Neural cell (in vitro differentiated cells): Measurements from ENCODE around the gene KDM4C. TPM values are rescaled to one million over a fixed set of nuclear protein-coding genes. Genes with fewer than 3 reads are reported as not detected.

Experiments
- H2AFZ ChIP-seq: fragments of 200-600, 300-800 bp; sonication (generic), shearing (Covaris generic); 2 replicates; pipeline ENCODE4 v1.6.0; 2014; ENCODE audit warnings: low read depth, mild to moderate bottlenecking, antibody characterized with exemption, low read length, moderate library complexity
- H3F3A ChIP-seq: fragments of 200-600 bp; shearing (Covaris generic); 2 replicates; pipeline ENCODE4 v1.6.1; 2016; ENCODE audit warnings: mild to moderate bottlenecking, moderate library complexity, mixed read lengths, antibody characterized with exemption, low read length; ENCODE audit not compliant: insufficient read depth, poor library complexity, severe bottlenecking
- H3K27ac ChIP-seq: fragments of 200-600, 300-800 bp; sonication (generic), shearing (Covaris generic); 2 replicates; pipeline ENCODE4 v1.5.1; 2014; ENCODE audit warnings: mild to moderate bottlenecking, low read length, moderate library complexity
- H3K27me3 ChIP-seq: fragments of 300-800, 200-600 bp; sonication (generic), shearing (Covaris generic); 2 replicates; pipeline ENCODE4 v1.6.0; 2014; ENCODE audit warnings: mild to moderate bottlenecking, low read depth, low read length, moderate library complexity; ENCODE audit not compliant: insufficient read depth
- H3K36me3 ChIP-seq: fragments of 300-800, 200-600 bp; sonication (generic), shearing (Covaris generic); 2 replicates; pipeline ENCODE4 v1.5.1; 2014; ENCODE audit warnings: mild to moderate bottlenecking, antibody characterized with exemption, low read length, moderate library complexity; ENCODE audit not compliant: insufficient read depth
- H3K4me2 ChIP-seq: fragments of 300-800, 200-600 bp; sonication (generic), shearing (Covaris generic); 2 replicates; pipeline ENCODE4 v1.6.0; 2014; ENCODE audit warnings: mild to moderate bottlenecking, low read length
- H3K4me3 ChIP-seq: fragments of 300-800, 200-600 bp; sonication (generic), shearing (Covaris generic); 2 replicates; pipeline ENCODE4 v1.5.1; 2014; ENCODE audit warnings: mild to moderate bottlenecking, low read length, moderate library complexity
- H3K79me2 ChIP-seq: fragments of 200-600 bp; shearing (Covaris generic); replicated peaks from 2 replicates; pipeline ENCODE4 v1.6.0; 2014; ENCODE audit warnings: mild to moderate bottlenecking, low read length, moderate library complexity; ENCODE audit not compliant: insufficient read depth
- H3K9ac ChIP-seq: fragments of 300-800, 200-600 bp; sonication (generic), shearing (Covaris generic); 2 replicates; pipeline ENCODE4 v1.6.1; 2016; ENCODE audit warnings: mild to moderate bottlenecking, low read length, mixed read lengths
- H3K9me2 ChIP-seq: fragments of 200-600 bp; shearing (Covaris generic); 2 replicates; pipeline ENCODE4 v1.6.1; 2016; ENCODE audit warnings: mild to moderate bottlenecking, low read length, mixed read lengths; ENCODE audit not compliant: insufficient read depth
- H3K9me3 ChIP-seq: fragments of 200-600, 300-800 bp; sonication (generic), shearing (Covaris generic); 2 replicates; pipeline ENCODE4 v1.6.1; 2016; ENCODE audit warnings: mild to moderate bottlenecking, mixed run types, low read length, moderate library complexity, mixed read lengths
- H4K20me1 ChIP-seq: fragments of 200-600 bp; shearing (Covaris generic); 2 replicates; pipeline ENCODE4 v1.6.1; 2016; ENCODE audit warnings: mild to moderate bottlenecking, mixed run types; ENCODE audit not compliant: insufficient read depth
- CTCF ChIP-seq: fragments of 450-650 bp; IDR thresholded peaks from 2 replicates; pipeline ENCODE4 v1.5.1; 2014; ENCODE audit warnings: antibody characterized with exemption, mild to moderate bottlenecking, moderate library complexity; ENCODE audit not compliant: poor library complexity, severe bottlenecking
- EP300 ChIP-seq: fragments of 450-650 bp; conservative IDR thresholded peaks from 2 replicates; pipeline ENCODE4 v1.6.1; 2014; ENCODE audit warnings: antibody characterized with exemption, mild to moderate bottlenecking, moderate library complexity; ENCODE audit not compliant: poor library complexity, severe bottlenecking
- EZH2 ChIP-seq: fragments of 200-600, 300-800 bp; shearing (Covaris generic), sonication (generic); IDR thresholded peaks from 2 replicates; pipeline ENCODE4 v1.6.1; 2014; ENCODE audit warnings: antibody characterized with exemption, low read length, borderline replicate concordance, mild to moderate bottlenecking; ENCODE audit not compliant: insufficient read depth, poor library complexity, severe bottlenecking
- MXI1 ChIP-seq: fragments of 450-650 bp; conservative IDR thresholded peaks from 2 replicates; pipeline ENCODE4 v1.6.1; 2014; ENCODE audit warnings: antibody characterized with exemption, mild to moderate bottlenecking; ENCODE audit not compliant: poor library complexity, severe bottlenecking
- POLR2AphosphoS5 ChIP-seq: IDR thresholded peaks from 2 replicates; pipeline ENCODE4 v1.6.1; 2012
- RAD21 ChIP-seq: fragments of 450-650 bp; conservative IDR thresholded peaks from 2 replicates; pipeline ENCODE4 v1.6.1; 2014; ENCODE audit warnings: antibody characterized with exemption, mild to moderate bottlenecking, moderate library complexity
- SMC3 ChIP-seq: fragments of 450-650 bp; conservative IDR thresholded peaks from 2 replicates; pipeline ENCODE4 v1.6.1; 2014; ENCODE audit warnings: antibody characterized with exemption, mild to moderate bottlenecking, moderate library complexity; ENCODE audit not compliant: poor library complexity
- TAF1 ChIP-seq: IDR thresholded peaks from 2 replicates; pipeline ENCODE4 v1.6.1; 2012; ENCODE audit warnings: low read depth
- polyA plus RNA-seq: library from polyadenylated mRNA; depleted of rRNA; stranded (reverse); fragments of >200 nt; gene quantifications from 2 replicates; pipeline ENCODE4 v1.2.3, GENCODE V29; 2014
- TF ChIP-seq, protein P1 (sequence below): IDR thresholded peaks from 2 replicates; pipeline ENCODE4 v1.6.1; 2012; ENCODE audit warnings: borderline replicate concordance

KDM4C gene
- polyA plus RNA-seq, 1 donor from 2014 or later: 21.1 TPM

DNA sequence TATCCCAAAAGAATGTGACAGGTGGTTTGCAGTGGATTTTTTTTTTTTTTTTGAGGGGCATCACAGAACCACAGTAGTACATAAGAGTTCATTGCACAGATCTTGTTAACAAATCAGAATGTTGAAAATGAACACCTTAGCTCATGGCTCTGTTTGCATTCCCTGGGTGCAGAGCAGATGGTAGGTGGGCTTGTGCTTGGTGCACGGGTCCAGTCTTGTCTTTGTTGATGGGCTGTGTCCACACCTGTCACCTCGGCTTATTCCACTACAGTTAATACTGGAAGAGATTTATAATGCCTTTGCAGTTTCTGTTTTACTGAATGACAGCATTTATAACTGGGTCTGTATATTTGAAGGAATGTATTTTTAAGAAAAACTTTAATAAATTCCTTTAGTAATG lies 146.6 kb downstream of the KDM4C start:
- no peak overlapping the region for H3K4me3 ChIP-seq
- no peak overlapping the region for H3K4me2 ChIP-seq
- H3K27ac ChIP-seq: no peak overlapping the region
- H3K36me3 ChIP-seq: no peaks in the 10 kb centered on the region
- H3K79me2 ChIP-seq: no peaks in the 10 kb centered on the region
- no peaks in the 10 kb centered on the region for H3K9me2 ChIP-seq
- H3K9ac ChIP-seq: no peak overlapping the region
- H3F3A ChIP-seq: no peaks in the 10 kb centered on the region
- H2AFZ ChIP-seq: no peak overlapping the region
- no peaks in the 10 kb centered on the region for H3K27me3 ChIP-seq
- TF ChIP-seq SMC3 (no peak), EZH2 (no peak), TAF1 (no peak), RAD21 (no peak), POLR2AphosphoS5 (no peak), CTCF (no peak), MXI1 (no peak), EP300 (no peak)
- TF ChIP-seq, protein P1, sequence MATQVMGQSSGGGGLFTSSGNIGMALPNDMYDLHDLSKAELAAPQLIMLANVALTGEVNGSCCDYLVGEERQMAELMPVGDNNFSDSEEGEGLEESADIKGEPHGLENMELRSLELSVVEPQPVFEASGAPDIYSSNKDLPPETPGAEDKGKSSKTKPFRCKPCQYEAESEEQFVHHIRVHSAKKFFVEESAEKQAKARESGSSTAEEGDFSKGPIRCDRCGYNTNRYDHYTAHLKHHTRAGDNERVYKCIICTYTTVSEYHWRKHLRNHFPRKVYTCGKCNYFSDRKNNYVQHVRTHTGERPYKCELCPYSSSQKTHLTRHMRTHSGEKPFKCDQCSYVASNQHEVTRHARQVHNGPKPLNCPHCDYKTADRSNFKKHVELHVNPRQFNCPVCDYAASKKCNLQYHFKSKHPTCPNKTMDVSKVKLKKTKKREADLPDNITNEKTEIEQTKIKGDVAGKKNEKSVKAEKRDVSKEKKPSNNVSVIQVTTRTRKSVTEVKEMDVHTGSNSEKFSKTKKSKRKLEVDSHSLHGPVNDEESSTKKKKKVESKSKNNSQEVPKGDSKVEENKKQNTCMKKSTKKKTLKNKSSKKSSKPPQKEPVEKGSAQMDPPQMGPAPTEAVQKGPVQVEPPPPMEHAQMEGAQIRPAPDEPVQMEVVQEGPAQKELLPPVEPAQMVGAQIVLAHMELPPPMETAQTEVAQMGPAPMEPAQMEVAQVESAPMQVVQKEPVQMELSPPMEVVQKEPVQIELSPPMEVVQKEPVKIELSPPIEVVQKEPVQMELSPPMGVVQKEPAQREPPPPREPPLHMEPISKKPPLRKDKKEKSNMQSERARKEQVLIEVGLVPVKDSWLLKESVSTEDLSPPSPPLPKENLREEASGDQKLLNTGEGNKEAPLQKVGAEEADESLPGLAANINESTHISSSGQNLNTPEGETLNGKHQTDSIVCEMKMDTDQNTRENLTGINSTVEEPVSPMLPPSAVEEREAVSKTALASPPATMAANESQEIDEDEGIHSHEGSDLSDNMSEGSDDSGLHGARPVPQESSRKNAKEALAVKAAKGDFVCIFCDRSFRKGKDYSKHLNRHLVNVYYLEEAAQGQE: no peak
- H3K9me3 ChIP-seq: no peaks in the 10 kb centered on the region
- H4K20me1 ChIP-seq: no peaks in the 10 kb centered on the region

DNA sequence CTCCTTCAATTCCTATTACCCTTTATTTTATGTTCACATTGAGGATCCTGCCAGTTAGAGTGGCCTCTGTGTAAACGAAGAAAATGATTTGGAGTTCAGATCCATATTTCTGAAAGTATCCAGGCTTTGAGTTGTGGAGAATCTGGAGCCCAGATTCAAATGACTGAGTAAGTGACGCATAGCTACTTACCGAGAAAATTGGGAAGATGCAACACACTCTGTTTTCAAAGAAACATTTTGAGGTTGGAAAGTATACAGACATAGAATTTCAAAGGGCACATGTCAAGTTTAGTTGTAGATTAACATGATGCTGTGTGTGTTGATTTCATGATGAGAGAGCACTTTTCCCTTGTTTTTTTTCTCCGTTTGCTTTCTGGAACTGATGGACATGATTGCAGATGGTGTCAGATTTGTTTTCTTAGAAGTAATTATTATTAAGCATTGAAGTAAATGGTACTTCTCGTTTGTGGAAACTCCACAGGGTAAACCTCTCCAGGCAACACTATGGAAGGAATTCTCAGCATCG lies 148.1 kb downstream of the KDM4C start:
- no peak overlapping the region for H3K4me3 ChIP-seq
- no peaks in the 10 kb centered on the region for H3K79me2 ChIP-seq
- H2AFZ ChIP-seq: no peak overlapping the region
- H4K20me1 ChIP-seq: no peaks in the 10 kb centered on the region
- no peak for TF ChIP-seq TAF1
- no peak for TF ChIP-seq EP300
- TF ChIP-seq CTCF: no peak
- no peak for TF ChIP-seq MXI1
- TF ChIP-seq SMC3: no peak
- TF ChIP-seq RAD21: no peak
- TF ChIP-seq, protein P1: no peak
- TF ChIP-seq EZH2: no peak
- TF ChIP-seq POLR2AphosphoS5: no peak
- no peaks in the 10 kb centered on the region for H3K27me3 ChIP-seq
- no peaks in the 10 kb centered on the region for H3F3A ChIP-seq
- no peaks in the 10 kb centered on the region for H3K9me3 ChIP-seq
- no peak overlapping the region for H3K9ac ChIP-seq
- no peaks in the 10 kb centered on the region for H3K36me3 ChIP-seq
- no peaks in the 10 kb centered on the region for H3K9me2 ChIP-seq
- no peak overlapping the region for H3K27ac ChIP-seq
- H3K4me2 ChIP-seq: no peak overlapping the region
